ENCODE results near the gene KAT2A.

KAT2A gene

DNA sequence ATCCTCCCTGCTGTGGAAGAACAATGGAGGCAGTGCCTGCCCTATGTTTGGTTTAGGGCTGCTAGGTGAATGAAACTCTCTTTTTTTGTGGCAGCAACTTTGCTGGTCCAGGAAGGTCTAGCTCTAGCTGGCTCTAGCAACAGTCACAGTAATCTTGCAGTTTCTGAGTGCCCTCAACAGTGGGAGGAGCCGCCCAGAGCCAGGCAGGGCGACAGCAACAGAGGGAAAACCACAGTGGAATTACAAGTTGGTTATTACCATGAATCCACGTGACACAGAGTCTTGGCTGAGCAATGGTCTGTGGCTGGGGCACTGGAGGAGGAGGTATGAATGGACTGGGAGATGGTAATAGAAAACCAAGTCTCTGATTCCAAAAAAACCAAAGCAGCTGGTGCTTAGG, 11.8 kb upstream of the KAT2A start:
- no peak for TF ChIP-seq OSR1 (CRISPR knock-in tag; IDR thresholded peaks at IDR 0.05)
- TF ChIP-seq ZFP30 (CRISPR knock-in tag; IDR thresholded peaks at IDR 0.05) = no peak
- peak; percentile 79 for ATAC-seq

DNA sequence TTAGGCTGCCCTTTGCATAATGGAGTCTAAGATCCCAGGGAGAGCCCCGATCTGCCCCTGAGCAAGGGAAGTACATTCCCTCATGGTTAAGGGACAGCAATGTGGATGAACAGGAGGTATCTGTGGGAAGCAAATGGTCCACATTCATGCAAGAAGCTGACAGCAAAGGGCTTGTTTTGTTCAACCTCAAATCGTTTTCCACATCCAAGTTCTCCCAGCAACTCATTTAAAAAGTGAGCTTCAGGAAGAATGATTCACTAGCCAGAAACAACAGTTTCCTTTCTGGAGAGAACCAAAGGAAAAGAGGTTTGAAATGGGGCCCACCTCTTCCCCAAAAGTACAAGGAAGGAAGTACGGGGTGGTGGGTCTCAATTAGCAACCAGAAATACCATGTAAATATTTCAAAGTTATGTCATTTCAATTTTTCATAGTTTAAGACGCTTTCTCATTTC, 10.8 kb upstream of the KAT2A start:
- ATAC-seq = no peak
- TF ChIP-seq OSR1 (CRISPR knock-in tag; IDR thresholded peaks at IDR 0.05) = no peak
- TF ChIP-seq CSDC2 (CRISPR knock-in tag; IDR thresholded peaks at IDR 0.05) = no peak
- no peak for TF ChIP-seq RARB (CRISPR knock-in tag; IDR thresholded peaks at IDR 0.05)
- TF ChIP-seq, protein P1, sequence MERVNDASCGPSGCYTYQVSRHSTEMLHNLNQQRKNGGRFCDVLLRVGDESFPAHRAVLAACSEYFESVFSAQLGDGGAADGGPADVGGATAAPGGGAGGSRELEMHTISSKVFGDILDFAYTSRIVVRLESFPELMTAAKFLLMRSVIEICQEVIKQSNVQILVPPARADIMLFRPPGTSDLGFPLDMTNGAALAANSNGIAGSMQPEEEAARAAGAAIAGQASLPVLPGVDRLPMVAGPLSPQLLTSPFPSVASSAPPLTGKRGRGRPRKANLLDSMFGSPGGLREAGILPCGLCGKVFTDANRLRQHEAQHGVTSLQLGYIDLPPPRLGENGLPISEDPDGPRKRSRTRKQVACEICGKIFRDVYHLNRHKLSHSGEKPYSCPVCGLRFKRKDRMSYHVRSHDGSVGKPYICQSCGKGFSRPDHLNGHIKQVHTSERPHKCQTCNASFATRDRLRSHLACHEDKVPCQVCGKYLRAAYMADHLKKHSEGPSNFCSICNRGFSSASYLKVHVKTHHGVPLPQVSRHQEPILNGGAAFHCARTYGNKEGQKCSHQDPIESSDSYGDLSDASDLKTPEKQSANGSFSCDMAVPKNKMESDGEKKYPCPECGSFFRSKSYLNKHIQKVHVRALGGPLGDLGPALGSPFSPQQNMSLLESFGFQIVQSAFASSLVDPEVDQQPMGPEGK (CRISPR knock-in tag; IDR thresholded peaks at IDR 0.05; ENCODE audit: borderline replicate concordance) = no peak
- TF ChIP-seq ZNF8 (CRISPR knock-in tag; IDR thresholded peaks at IDR 0.05) = no peak
- no peak for TF ChIP-seq PPARA (CRISPR knock-in tag; IDR thresholded peaks at IDR 0.05; ENCODE audit: borderline replicate concordance)
- no peak for TF ChIP-seq ARNTL (CRISPR knock-in tag; IDR thresholded peaks at IDR 0.05; ENCODE audit: borderline replicate concordance, low read depth)
- no peak for TF ChIP-seq ZFP30 (CRISPR knock-in tag; IDR thresholded peaks at IDR 0.05)
- no peak for TF ChIP-seq SNAI2 (CRISPR knock-in tag; IDR thresholded peaks at IDR 0.05)
- TF ChIP-seq, protein P2, sequence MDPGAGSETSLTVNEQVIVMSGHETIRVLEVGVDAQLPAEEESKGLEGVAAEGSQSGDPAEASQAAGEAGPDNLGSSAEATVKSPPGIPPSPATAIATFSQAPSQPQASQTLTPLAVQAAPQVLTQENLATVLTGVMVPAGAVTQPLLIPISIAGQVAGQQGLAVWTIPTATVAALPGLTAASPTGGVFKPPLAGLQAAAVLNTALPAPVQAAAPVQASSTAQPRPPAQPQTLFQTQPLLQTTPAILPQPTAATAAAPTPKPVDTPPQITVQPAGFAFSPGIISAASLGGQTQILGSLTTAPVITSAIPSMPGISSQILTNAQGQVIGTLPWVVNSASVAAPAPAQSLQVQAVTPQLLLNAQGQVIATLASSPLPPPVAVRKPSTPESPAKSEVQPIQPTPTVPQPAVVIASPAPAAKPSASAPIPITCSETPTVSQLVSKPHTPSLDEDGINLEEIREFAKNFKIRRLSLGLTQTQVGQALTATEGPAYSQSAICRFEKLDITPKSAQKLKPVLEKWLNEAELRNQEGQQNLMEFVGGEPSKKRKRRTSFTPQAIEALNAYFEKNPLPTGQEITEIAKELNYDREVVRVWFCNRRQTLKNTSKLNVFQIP (CRISPR knock-in tag; IDR thresholded peaks at IDR 0.05; ENCODE audit: borderline replicate concordance, low read depth) = no peak
- TF ChIP-seq BACH2 (CRISPR knock-in tag; IDR thresholded peaks at IDR 0.05; ENCODE audit: borderline replicate concordance) = no peak
- TF ChIP-seq, protein P3, sequence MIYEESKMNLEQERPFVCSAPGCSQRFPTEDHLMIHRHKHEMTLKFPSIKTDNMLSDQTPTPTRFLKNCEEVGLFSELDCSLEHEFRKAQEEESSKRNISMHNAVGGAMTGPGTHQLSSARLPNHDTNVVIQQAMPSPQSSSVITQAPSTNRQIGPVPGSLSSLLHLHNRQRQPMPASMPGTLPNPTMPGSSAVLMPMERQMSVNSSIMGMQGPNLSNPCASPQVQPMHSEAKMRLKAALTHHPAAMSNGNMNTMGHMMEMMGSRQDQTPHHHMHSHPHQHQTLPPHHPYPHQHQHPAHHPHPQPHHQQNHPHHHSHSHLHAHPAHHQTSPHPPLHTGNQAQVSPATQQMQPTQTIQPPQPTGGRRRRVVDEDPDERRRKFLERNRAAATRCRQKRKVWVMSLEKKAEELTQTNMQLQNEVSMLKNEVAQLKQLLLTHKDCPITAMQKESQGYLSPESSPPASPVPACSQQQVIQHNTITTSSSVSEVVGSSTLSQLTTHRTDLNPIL (CRISPR knock-in tag; IDR thresholded peaks at IDR 0.05; ENCODE audit: low read depth) = no peak
- no peak for TF ChIP-seq TOX (CRISPR knock-in tag; IDR thresholded peaks at IDR 0.05; ENCODE audit: borderline replicate concordance)
- no peak for TF ChIP-seq ZFP3 (CRISPR knock-in tag; IDR thresholded peaks at IDR 0.05)
- TF ChIP-seq, protein P4, sequence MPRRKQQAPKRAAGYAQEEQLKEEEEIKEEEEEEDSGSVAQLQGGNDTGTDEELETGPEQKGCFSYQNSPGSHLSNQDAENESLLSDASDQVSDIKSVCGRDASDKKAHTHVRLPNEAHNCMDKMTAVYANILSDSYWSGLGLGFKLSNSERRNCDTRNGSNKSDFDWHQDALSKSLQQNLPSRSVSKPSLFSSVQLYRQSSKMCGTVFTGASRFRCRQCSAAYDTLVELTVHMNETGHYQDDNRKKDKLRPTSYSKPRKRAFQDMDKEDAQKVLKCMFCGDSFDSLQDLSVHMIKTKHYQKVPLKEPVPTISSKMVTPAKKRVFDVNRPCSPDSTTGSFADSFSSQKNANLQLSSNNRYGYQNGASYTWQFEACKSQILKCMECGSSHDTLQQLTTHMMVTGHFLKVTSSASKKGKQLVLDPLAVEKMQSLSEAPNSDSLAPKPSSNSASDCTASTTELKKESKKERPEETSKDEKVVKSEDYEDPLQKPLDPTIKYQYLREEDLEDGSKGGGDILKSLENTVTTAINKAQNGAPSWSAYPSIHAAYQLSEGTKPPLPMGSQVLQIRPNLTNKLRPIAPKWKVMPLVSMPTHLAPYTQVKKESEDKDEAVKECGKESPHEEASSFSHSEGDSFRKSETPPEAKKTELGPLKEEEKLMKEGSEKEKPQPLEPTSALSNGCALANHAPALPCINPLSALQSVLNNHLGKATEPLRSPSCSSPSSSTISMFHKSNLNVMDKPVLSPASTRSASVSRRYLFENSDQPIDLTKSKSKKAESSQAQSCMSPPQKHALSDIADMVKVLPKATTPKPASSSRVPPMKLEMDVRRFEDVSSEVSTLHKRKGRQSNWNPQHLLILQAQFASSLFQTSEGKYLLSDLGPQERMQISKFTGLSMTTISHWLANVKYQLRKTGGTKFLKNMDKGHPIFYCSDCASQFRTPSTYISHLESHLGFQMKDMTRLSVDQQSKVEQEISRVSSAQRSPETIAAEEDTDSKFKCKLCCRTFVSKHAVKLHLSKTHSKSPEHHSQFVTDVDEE (CRISPR knock-in tag; IDR thresholded peaks at IDR 0.05) = no peak

DNA sequence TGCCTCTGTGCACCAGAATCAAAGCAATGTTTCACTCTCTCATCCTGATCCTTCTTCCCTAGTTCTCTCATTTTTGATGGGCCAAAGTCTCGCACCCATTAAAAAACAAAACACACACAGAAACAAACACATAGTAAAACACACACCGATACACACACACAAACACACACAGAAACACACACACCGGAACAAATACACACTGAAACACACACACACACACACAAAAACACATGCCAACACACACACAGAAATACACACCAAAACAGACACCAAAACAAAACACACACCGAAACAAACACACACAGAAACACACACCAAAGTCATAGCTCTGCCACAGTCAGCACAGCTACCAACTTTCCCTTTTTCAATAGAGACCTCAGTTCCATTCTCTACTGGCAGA, 10.1 kb upstream of the KAT2A start:
- no peak for ATAC-seq
- TF ChIP-seq ZFP3 (CRISPR knock-in tag; IDR thresholded peaks at IDR 0.05) (no peak), ZFP30 (CRISPR knock-in tag; IDR thresholded peaks at IDR 0.05) (no peak), BACH2 (CRISPR knock-in tag; IDR thresholded peaks at IDR 0.05; ENCODE audit: borderline replicate concordance) (no peak), TOX (CRISPR knock-in tag; IDR thresholded peaks at IDR 0.05; ENCODE audit: borderline replicate concordance) (no peak), OSR1 (CRISPR knock-in tag; IDR thresholded peaks at IDR 0.05) (no peak), GLIS3 (CRISPR knock-in tag; IDR thresholded peaks at IDR 0.05) (no peak), ARNTL (CRISPR knock-in tag; IDR thresholded peaks at IDR 0.05; ENCODE audit: borderline replicate concordance, low read depth) (no peak), TCF4 (CRISPR knock-in tag; IDR thresholded peaks at IDR 0.05; ENCODE audit: borderline replicate concordance) (no peak), SNAI2 (CRISPR knock-in tag; IDR thresholded peaks at IDR 0.05) (no peak), ISL1 (CRISPR knock-in tag; IDR thresholded peaks at IDR 0.05) (no peak), ZNF8 (CRISPR knock-in tag; IDR thresholded peaks at IDR 0.05) (no peak), PPARA (CRISPR knock-in tag; IDR thresholded peaks at IDR 0.05; ENCODE audit: borderline replicate concordance) (no peak), ZNF565 (CRISPR knock-in tag; conservative IDR thresholded peaks at IDR 0.05; ENCODE audit: low read depth) (no peak), ZNF70 (CRISPR knock-in tag; IDR thresholded peaks at IDR 0.05) (no peak)
- TF ChIP-seq, protein P4 (CRISPR knock-in tag; IDR thresholded peaks at IDR 0.05) = no peak
- TF ChIP-seq, protein P3 (CRISPR knock-in tag; IDR thresholded peaks at IDR 0.05; ENCODE audit: low read depth) = no peak
- TF ChIP-seq, protein P1 (CRISPR knock-in tag; IDR thresholded peaks at IDR 0.05; ENCODE audit: borderline replicate concordance) = no peak
- TF ChIP-seq, protein P5, sequence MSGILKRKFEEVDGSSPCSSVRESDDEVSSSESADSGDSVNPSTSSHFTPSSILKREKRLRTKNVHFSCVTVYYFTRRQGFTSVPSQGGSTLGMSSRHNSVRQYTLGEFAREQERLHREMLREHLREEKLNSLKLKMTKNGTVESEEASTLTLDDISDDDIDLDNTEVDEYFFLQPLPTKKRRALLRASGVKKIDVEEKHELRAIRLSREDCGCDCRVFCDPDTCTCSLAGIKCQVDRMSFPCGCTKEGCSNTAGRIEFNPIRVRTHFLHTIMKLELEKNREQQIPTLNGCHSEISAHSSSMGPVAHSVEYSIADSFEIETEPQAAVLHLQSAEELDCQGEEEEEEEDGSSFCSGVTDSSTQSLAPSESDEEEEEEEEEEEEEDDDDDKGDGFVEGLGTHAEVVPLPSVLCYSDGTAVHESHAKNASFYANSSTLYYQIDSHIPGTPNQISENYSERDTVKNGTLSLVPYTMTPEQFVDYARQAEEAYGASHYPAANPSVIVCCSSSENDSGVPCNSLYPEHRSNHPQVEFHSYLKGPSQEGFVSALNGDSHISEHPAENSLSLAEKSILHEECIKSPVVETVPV (CRISPR knock-in tag; IDR thresholded peaks at IDR 0.05) = no peak
